WTC11 (cell line): ENCODE measurements around the gene ADAMTS8.

ENCODE experiments used
- KAT7 ChIP-seq: sonication (generic); formaldehyde crosslinking; IDR thresholded peaks from 2 replicates; pipeline ENCODE4 v1.8.1; 2023; ENCODE audit warnings: missing genetic modification reagents, mild to moderate bottlenecking, borderline replicate concordance
- ZNF121 ChIP-seq: sonication (generic); formaldehyde crosslinking; IDR thresholded peaks from 2 replicates; pipeline ENCODE4 v1.8.0; 2023; ENCODE audit warnings: missing genetic modification reagents
- TF ChIP-seq, protein P1 (sequence below): sonication (generic); formaldehyde crosslinking; conservative IDR thresholded peaks from 2 replicates; pipeline ENCODE4 v1.8.1; 2022; ENCODE audit warnings: mild to moderate bottlenecking, missing genetic modification reagents
- TF ChIP-seq, protein P2 (sequence below): fragments of 250-450 bp; sonication (Bioruptor Pico); IDR thresholded peaks from 2 replicates; pipeline ENCODE4 v2.1.2; 2022; ENCODE audit warnings: mild to moderate bottlenecking, moderate library complexity
- TF ChIP-seq, protein P3 (sequence below): sonication (generic); formaldehyde crosslinking; IDR thresholded peaks from 2 replicates; pipeline ENCODE4 v1.8.0; 2022; ENCODE audit warnings: mild to moderate bottlenecking, missing genetic modification reagents
- TF ChIP-seq, protein P4 (sequence below): sonication (generic); formaldehyde crosslinking; IDR thresholded peaks from 2 replicates; pipeline ENCODE4 v1.8.0; 2023; ENCODE audit warnings: missing genetic modification reagents, mild to moderate bottlenecking, borderline replicate concordance
- TF ChIP-seq, protein P5 (sequence below): fragments of 200-600 bp; IDR thresholded peaks from 2 replicates; pipeline ENCODE4 v1.8.0; 2022; ENCODE audit warnings: antibody characterized with exemption

DNA sequence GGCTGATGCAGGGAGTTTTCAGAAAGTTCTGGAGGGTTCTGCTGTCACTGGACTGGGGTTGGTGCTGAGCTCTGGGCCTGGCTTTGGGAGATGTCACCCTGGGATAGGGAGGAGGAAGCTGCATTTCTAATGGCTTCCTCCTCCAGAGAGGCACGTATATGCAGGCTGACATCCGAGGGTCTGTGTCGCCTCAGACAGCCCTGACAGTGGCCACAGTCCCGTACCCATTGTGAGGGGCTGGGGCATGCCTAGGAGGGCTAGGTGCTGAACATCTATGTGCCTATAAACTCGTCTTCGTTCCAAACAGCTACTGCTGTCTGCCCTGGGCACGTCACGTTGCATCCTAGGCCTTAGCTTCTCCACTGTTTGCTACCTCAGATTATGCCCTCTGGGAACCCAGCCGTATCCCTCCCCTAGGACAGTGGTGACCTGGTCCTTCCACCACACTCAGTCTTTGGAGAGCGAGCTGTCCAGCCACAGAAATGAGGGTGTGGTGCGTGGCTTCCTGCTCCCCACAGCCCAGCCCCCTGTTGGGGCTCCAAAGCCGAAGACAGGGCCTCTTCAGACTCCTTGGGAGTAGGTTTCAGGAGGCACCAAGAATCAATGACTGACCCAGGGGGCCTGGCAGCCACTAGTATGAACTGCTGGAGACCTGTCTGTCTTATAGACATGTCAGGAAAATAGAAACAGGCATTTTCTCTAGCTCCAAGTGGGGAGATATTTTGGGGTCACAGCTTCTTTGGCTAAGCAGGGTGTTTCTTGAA lies 46.4 kb upstream of the ADAMTS8 start:
- TF ChIP-seq, protein P1, sequence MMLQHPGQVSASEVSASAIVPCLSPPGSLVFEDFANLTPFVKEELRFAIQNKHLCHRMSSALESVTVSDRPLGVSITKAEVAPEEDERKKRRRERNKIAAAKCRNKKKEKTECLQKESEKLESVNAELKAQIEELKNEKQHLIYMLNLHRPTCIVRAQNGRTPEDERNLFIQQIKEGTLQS: no peak
- TF ChIP-seq, protein P2, sequence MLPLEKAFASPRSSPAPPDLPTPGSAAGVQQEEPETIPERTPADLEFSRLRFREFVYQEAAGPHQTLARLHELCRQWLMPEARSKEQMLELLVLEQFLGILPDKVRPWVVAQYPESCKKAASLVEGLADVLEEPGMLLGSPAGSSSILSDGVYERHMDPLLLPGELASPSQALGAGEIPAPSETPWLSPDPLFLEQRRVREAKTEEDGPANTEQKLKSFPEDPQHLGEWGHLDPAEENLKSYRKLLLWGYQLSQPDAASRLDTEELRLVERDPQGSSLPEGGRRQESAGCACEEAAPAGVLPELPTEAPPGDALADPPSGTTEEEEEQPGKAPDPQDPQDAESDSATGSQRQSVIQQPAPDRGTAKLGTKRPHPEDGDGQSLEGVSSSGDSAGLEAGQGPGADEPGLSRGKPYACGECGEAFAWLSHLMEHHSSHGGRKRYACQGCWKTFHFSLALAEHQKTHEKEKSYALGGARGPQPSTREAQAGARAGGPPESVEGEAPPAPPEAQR (CRISPR knock-in tag): no peak
- TF ChIP-seq ZNF121 (no peak), KAT7 (CRISPR knock-in tag) (no peak)
- TF ChIP-seq, protein P3, sequence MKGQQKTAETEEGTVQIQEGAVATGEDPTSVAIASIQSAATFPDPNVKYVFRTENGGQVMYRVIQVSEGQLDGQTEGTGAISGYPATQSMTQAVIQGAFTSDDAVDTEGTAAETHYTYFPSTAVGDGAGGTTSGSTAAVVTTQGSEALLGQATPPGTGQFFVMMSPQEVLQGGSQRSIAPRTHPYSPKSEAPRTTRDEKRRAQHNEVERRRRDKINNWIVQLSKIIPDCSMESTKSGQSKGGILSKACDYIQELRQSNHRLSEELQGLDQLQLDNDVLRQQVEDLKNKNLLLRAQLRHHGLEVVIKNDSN (CRISPR knock-in tag): no peak
- TF ChIP-seq, protein P4, sequence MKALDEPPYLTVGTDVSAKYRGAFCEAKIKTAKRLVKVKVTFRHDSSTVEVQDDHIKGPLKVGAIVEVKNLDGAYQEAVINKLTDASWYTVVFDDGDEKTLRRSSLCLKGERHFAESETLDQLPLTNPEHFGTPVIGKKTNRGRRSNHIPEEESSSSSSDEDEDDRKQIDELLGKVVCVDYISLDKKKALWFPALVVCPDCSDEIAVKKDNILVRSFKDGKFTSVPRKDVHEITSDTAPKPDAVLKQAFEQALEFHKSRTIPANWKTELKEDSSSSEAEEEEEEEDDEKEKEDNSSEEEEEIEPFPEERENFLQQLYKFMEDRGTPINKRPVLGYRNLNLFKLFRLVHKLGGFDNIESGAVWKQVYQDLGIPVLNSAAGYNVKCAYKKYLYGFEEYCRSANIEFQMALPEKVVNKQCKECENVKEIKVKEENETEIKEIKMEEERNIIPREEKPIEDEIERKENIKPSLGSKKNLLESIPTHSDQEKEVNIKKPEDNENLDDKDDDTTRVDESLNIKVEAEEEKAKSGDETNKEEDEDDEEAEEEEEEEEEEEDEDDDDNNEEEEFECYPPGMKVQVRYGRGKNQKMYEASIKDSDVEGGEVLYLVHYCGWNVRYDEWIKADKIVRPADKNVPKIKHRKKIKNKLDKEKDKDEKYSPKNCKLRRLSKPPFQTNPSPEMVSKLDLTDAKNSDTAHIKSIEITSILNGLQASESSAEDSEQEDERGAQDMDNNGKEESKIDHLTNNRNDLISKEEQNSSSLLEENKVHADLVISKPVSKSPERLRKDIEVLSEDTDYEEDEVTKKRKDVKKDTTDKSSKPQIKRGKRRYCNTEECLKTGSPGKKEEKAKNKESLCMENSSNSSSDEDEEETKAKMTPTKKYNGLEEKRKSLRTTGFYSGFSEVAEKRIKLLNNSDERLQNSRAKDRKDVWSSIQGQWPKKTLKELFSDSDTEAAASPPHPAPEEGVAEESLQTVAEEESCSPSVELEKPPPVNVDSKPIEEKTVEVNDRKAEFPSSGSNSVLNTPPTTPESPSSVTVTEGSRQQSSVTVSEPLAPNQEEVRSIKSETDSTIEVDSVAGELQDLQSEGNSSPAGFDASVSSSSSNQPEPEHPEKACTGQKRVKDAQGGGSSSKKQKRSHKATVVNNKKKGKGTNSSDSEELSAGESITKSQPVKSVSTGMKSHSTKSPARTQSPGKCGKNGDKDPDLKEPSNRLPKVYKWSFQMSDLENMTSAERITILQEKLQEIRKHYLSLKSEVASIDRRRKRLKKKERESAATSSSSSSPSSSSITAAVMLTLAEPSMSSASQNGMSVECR: no peak
- TF ChIP-seq, protein P5, sequence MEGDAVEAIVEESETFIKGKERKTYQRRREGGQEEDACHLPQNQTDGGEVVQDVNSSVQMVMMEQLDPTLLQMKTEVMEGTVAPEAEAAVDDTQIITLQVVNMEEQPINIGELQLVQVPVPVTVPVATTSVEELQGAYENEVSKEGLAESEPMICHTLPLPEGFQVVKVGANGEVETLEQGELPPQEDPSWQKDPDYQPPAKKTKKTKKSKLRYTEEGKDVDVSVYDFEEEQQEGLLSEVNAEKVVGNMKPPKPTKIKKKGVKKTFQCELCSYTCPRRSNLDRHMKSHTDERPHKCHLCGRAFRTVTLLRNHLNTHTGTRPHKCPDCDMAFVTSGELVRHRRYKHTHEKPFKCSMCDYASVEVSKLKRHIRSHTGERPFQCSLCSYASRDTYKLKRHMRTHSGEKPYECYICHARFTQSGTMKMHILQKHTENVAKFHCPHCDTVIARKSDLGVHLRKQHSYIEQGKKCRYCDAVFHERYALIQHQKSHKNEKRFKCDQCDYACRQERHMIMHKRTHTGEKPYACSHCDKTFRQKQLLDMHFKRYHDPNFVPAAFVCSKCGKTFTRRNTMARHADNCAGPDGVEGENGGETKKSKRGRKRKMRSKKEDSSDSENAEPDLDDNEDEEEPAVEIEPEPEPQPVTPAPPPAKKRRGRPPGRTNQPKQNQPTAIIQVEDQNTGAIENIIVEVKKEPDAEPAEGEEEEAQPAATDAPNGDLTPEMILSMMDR: no peak
